Endodermal cell (in vitro differentiated cells): ENCODE data around the gene NOD2. TPM values are rescaled to one million over a fixed set of nuclear protein-coding genes. Genes with fewer than 3 reads are reported as not detected.

Source experiments
- DNase-seq: peaks from one replicate; pipeline ENCODE4 v3.0.0-alpha.2; 2017
- H3K27ac ChIP-seq: 2 replicates; pipeline ENCODE4 v1.5.1; 2013; ENCODE audit warnings: mild to moderate bottlenecking, low read depth, low read length, moderate library complexity
- H3K27me3 ChIP-seq: 2 replicates; pipeline ENCODE4 v1.6.1; 2013; ENCODE audit warnings: mild to moderate bottlenecking, low read length, moderate library complexity; ENCODE audit not compliant: insufficient read depth, control insufficient read depth, poor library complexity, severe bottlenecking
- H3K36me3 ChIP-seq: 2 replicates; pipeline ENCODE4 v1.7.0; 2013; ENCODE audit warnings: mild to moderate bottlenecking, low read length, moderate library complexity; ENCODE audit not compliant: control insufficient read depth, insufficient read depth
- H3K4me1 ChIP-seq: one replicate; pipeline ENCODE4 v1.7.0; 2013; ENCODE audit warnings: low read length; ENCODE audit not compliant: control insufficient read depth, insufficient read depth
- H3K4me3 ChIP-seq: 2 replicates; pipeline ENCODE4 v1.5.1; 2013; ENCODE audit warnings: mild to moderate bottlenecking, low read length, moderate library complexity
- H3K9ac ChIP-seq: 2 replicates; pipeline ENCODE4 v1.6.1; 2013; ENCODE audit warnings: mild to moderate bottlenecking, low read length, moderate library complexity; ENCODE audit not compliant: poor library complexity, severe bottlenecking; ENCODE audit errors: extremely low read depth
- H3K9me3 ChIP-seq: 2 replicates; pipeline ENCODE4 v1.6.1; 2013; ENCODE audit warnings: mild to moderate bottlenecking, low read length, moderate library complexity; ENCODE audit not compliant: control insufficient read depth
- H3K27ac Mint-ChIP-seq: 2 replicates; pipeline ENCODE4 v1.8.0; 2020; ENCODE audit warnings: mixed read lengths
- H3K27me3 Mint-ChIP-seq: 2 replicates; pipeline ENCODE4 v1.8.0; 2021; ENCODE audit warnings: mild to moderate bottlenecking, mixed read lengths; ENCODE audit not compliant: insufficient read depth
- H3K36me3 Mint-ChIP-seq: 2 replicates; pipeline ENCODE4 v1.8.0; 2020; ENCODE audit warnings: low read depth, mixed read lengths
- H3K4me1 Mint-ChIP-seq: 2 replicates; pipeline ENCODE4 v1.8.0; 2020; ENCODE audit warnings: mixed read lengths
- H3K4me3 Mint-ChIP-seq: 2 replicates; pipeline ENCODE4 v1.8.0; 2020; ENCODE audit warnings: mild to moderate bottlenecking, moderate library complexity, mixed read lengths
- H3K9me3 Mint-ChIP-seq: 2 replicates; pipeline ENCODE4 v1.8.0; 2020; ENCODE audit warnings: mild to moderate bottlenecking, mixed read lengths
- CTCF ChIP-seq: fragments of 200-600 bp; sonication (generic); conservative IDR thresholded peaks from 2 replicates; pipeline ENCODE4 v1.5.0; 2021; ENCODE audit warnings: antibody characterized with exemption, mild to moderate bottlenecking
- WGBS, 2 experiments: methylation state at CpG; one replicate each; pipeline versions ENCODE4 v1.1.5 to v1.1.7; 2013; ENCODE audit warnings: missing lambda C conversion rate in 2 of 2, mixed read lengths in 1 of 2; ENCODE audit not compliant: insufficient coverage in 1 of 2, insufficient read length in 1 of 2; 5-methylcytosine and 5-hydroxymethylcytosine counted together
- total RNA-seq, 2 donors: library from RNA; stranded (reverse); fragmentation: NEBNext Ultra II Directional in 1 of 2; extraction: Animal tissue kit (Norgen Biotek cat#: 25700) in 1 of 2; gene quantifications; 2 replicates in 1 of 2; 3 replicates in 1 of 2; pipeline ENCODE4 v1.2.1, GENCODE V29; 2021

Gene NOD2
- total RNA-seq, 2 donors from 2014 or later, result 0.33 to 0.42 TPM

- Histone ChIP-seq H3K4me3 (no peak overlapping the region), H3K27me3 (no peaks in the 10 kb centered on the region), H3K27ac (no peak overlapping the region), H3K4me1 (no peaks in the 10 kb centered on the region), H3K9me3 (peaks cover 15% of the 10 kb centered on the region), H3K36me3 (no peaks in the 10 kb centered on the region), H3K9ac (no peak overlapping the region)
- DNase-seq, result no peak
- Mint-ChIP-seq H3K4me1 (no peaks in the 10 kb centered on the region), H3K36me3 (no peaks in the 10 kb centered on the region), H3K9me3 (peaks cover 7% of the 10 kb centered on the region), H3K27me3 (peaks cover 14% of the 10 kb centered on the region), H3K4me3 (no peak overlapping the region), H3K27ac (no peak overlapping the region)
- WGBS, 2 experiments, result 94 to 100% methylated on average over 3 to 4 of the region's 5 CpGs
- TF ChIP-seq CTCF, result no peak
Measured at GRCh38 chr16:50664270-50664669, 29.1 kb upstream of the NOD2 start.

- Mint-ChIP-seq H3K36me3 (no peaks in the 10 kb centered on the region), H3K9me3 (peaks cover 7% of the 10 kb centered on the region), H3K4me1 (no peaks in the 10 kb centered on the region), H3K4me3 (peak overlapping the region; percentile 39), H3K27me3 (peaks cover 14% of the 10 kb centered on the region), H3K27ac (no peak overlapping the region)
- Histone ChIP-seq H3K9ac (no peak overlapping the region), H3K4me1 (no peaks in the 10 kb centered on the region), H3K27me3 (no peaks in the 10 kb centered on the region), H3K9me3 (peaks cover 15% of the 10 kb centered on the region), H3K4me3 (no peak overlapping the region), H3K36me3 (no peaks in the 10 kb centered on the region), H3K27ac (no peak overlapping the region)
- peak; percentile 93 for TF ChIP-seq CTCF
- DNase-seq, result peak; percentile 96
- WGBS, 2 experiments, result 34 to 46% methylated on average over 24 to 40 of the region's 40 CpGs
Measured at GRCh38 chr16:50665128-50665878, 28.1 kb upstream of the NOD2 start.

GRCh38 chr16:50666658-50667496 lies 26.5 kb upstream of the NOD2 start:
- H3K4me1 ChIP-seq, result no peaks in the 10 kb centered on the region
- no peak overlapping the region for H3K9ac ChIP-seq
- Mint-ChIP-seq H3K36me3 (no peaks in the 10 kb centered on the region), H3K4me1 (no peaks in the 10 kb centered on the region), H3K27ac (no peak overlapping the region), H3K9me3 (peaks cover 14% of the 10 kb centered on the region), H3K4me3 (no peak overlapping the region), H3K27me3 (peaks cover 16% of the 10 kb centered on the region)
- TF ChIP-seq CTCF, result peak; percentile 33
- WGBS, 2 experiments, result 90 to 94% methylated on average over 6 to 9 of the region's 9 CpGs
- peak; percentile 74 for DNase-seq
- peaks cover 23% of the 10 kb centered on the region for H3K9me3 ChIP-seq
- H3K27me3 ChIP-seq, result no peaks in the 10 kb centered on the region
- no peak overlapping the region for H3K27ac ChIP-seq
- H3K36me3 ChIP-seq, result no peaks in the 10 kb centered on the region
- H3K4me3 ChIP-seq, result no peak overlapping the region
